Ishikawa (cell line): ENCODE data around the gene TARBP1.
A peak's percentile ranks its signal among the peaks of the same experiment; 100 is the strongest.

Experiments
- CEBPB ChIP-seq: IDR thresholded peaks from 2 replicates; pipeline ENCODE4 v1.6.1; 2012
- CREB1 ChIP-seq: IDR thresholded peaks from 2 replicates; pipeline ENCODE4 v1.6.1; 2012; ENCODE audit warnings: low read depth
- EGR1 ChIP-seq: IDR thresholded peaks from 2 replicates; pipeline ENCODE4 v1.6.1; 2012
- EP300 ChIP-seq: IDR thresholded peaks from 2 replicates; pipeline ENCODE4 v1.6.1; 2012; ENCODE audit warnings: borderline replicate concordance
- FOXM1 ChIP-seq: IDR thresholded peaks from 2 replicates; pipeline ENCODE4 v1.6.1; 2012; ENCODE audit warnings: low read depth, borderline replicate concordance
- MAX ChIP-seq: IDR thresholded peaks from 2 replicates; pipeline ENCODE4 v1.6.1; 2012
- NFIC ChIP-seq: IDR thresholded peaks from 2 replicates; pipeline ENCODE4 v1.6.1; 2012
- RAD21 ChIP-seq: IDR thresholded peaks from 2 replicates; pipeline ENCODE4 v1.6.1; 2012; ENCODE audit warnings: low read depth
- REST ChIP-seq: IDR thresholded peaks from 2 replicates; pipeline ENCODE4 v1.6.1; 2012; ENCODE audit warnings: low read depth, mild to moderate bottlenecking
- TAF1 ChIP-seq: IDR thresholded peaks from 2 replicates; pipeline ENCODE4 v1.6.1; 2012; ENCODE audit warnings: low read depth, mild to moderate bottlenecking
- TCF12 ChIP-seq: IDR thresholded peaks from 2 replicates; pipeline ENCODE4 v1.6.1; 2012; ENCODE audit warnings: low read depth
- TEAD4 ChIP-seq: IDR thresholded peaks from 2 replicates; pipeline ENCODE4 v1.6.1; 2012
- USF1 ChIP-seq: IDR thresholded peaks from 2 replicates; pipeline ENCODE4 v1.6.1; 2012
- YY1 ChIP-seq: IDR thresholded peaks from 2 replicates; pipeline ENCODE4 v1.6.1; 2012; ENCODE audit warnings: low read depth
- ZBTB7A ChIP-seq: IDR thresholded peaks from 2 replicates; pipeline ENCODE4 v1.6.1; 2012; ENCODE audit warnings: low read depth

The TARBP1 gene

GRCh38 chr1:234502785-234503184 lies 23.8 kb upstream of the TARBP1 start:
- TF ChIP-seq CEBPB (no peak), ZBTB7A (no peak), USF1 (no peak), TEAD4 (no peak), RAD21 (no peak), MAX (no peak), EP300 (no peak), NFIC (no peak), REST (no peak), YY1 (no peak), TCF12 (no peak), TAF1 (no peak), CREB1 (no peak), EGR1 (no peak), FOXM1 (no peak)

- no peak for TF ChIP-seq TAF1
- peak; percentile 35; the same call in 1 of the 2 replicates for TF ChIP-seq NFIC
- TF ChIP-seq RAD21 = no peak
- no peak for TF ChIP-seq MAX
Observed at GRCh38 chr1:234500269-234500668, 21.3 kb upstream of the TARBP1 start.

GRCh38 chr1:234499943-234500245 lies 20.9 kb upstream of the TARBP1 start:
- TF ChIP-seq RAD21 = no peak
- TF ChIP-seq EP300 = no peak
- TF ChIP-seq TCF12 = no peak
- no peak for TF ChIP-seq CEBPB
- no peak for TF ChIP-seq YY1
- no peak for TF ChIP-seq NFIC
- no peak for TF ChIP-seq MAX
- no peak for TF ChIP-seq CREB1
- TF ChIP-seq FOXM1 = no peak
- TF ChIP-seq TEAD4 = no peak
- TF ChIP-seq USF1 = no peak
- no peak for TF ChIP-seq EGR1
- TF ChIP-seq ZBTB7A = no peak
- no peak for TF ChIP-seq REST
- TF ChIP-seq TAF1 = no peak

- TF ChIP-seq RAD21 (peak; percentile 96), TCF12 (0 out of 2 replicates have a peak, but pooled peaks have one; percentile 18), MAX (peak; percentile 69; the same call in 1 of the 2 replicates), REST (no peak), TAF1 (no peak)
Observed at GRCh38 chr1:234499119-234499942, 20.4 kb upstream of the TARBP1 start.
